Gastrocnemius medialis (tissue), 4 donors: Measurements from ENCODE around the gene PATJ.

Source experiments
- CTCF ChIP-seq, 5 experiments: fragments of 450-650 bp in 3 of 5; fragments of 200-600 bp in 2 of 5; sonication (generic) in 2 of 5; IDR thresholded peaks in 4 of 5; conservative IDR thresholded peaks in 1 of 5; 1 replicate in 4 of 5; 2 replicates in 1 of 5; pipeline ENCODE4 v1.5.1; 2016 to 2019; ENCODE audit warnings: antibody characterized with exemption in 5 of 5, mild to moderate bottlenecking in 3 of 5, moderate library complexity in 3 of 5
- POLR2A ChIP-seq, 2 donors: fragments of 450-650 bp; IDR thresholded peaks; one replicate each; pipeline ENCODE4 v1.6.1; 2017; ENCODE audit warnings: antibody characterized with exemption in 2 of 2, mild to moderate bottlenecking in 2 of 2, moderate library complexity in 2 of 2

- TF ChIP-seq CTCF (IDR thresholded peaks at IDR 0.05 in 4 of 5, conservative IDR thresholded peaks at IDR 0.05 in 1 of 5) = no peak
- no peak for TF ChIP-seq POLR2A (IDR thresholded peaks at IDR 0.05)
These were observed 10.7 kb downstream of the PATJ start for GRCh38 chr1:61752921-61753389.
